DMS153 treated with DMSO at 0.1 percent for 48 hours (cell line): ENCODE measurements around the gene GFI1B.

Experiments used
- DNase-seq: peaks from one replicate; lab custom pipeline; 2025; ENCODE audit not compliant: unreplicated experiment; lab: John Stamatoyannopoulos, UW

Gene GFI1B

DNA sequence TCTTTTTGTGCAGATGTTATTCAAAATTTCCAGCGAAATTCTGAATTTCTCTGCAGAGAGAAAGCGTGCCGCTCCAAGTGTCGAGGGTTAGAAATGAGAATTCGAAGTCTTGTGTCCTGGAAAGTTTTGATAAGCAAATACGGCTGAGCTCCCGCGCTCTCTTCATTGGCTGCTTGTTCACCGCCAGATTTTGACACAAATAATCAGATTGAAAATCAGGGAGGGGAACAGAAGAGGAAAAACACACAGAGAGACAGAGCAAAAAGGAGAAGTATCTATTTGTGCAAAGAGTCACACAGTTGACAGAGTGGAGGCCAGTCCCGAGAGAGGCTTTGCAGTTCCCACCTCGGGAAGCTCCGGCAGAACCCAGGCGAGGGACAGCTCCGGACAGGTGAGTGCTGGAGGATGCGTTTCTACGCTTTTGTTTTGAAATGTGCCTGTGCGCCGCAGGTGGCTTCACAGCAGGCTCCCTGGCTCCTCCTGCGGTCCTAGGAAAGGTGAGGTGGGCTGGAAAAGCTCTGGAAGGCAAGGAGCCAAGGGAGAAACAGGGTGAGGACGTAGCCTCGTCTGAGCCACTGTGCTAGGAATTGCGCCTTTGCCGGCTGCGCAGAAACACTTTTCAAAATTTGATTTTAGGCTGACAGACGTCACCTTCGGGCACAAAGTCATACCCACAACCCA, at the start of gene GFI1B:
TSS of gene GFI1B (plus strand) at position 244 of the 681 bp plus-strand sequence. CDS start 7,985 bp downstream, outside the sequence.
- DNase-seq, result peak; percentile 6

DNA sequence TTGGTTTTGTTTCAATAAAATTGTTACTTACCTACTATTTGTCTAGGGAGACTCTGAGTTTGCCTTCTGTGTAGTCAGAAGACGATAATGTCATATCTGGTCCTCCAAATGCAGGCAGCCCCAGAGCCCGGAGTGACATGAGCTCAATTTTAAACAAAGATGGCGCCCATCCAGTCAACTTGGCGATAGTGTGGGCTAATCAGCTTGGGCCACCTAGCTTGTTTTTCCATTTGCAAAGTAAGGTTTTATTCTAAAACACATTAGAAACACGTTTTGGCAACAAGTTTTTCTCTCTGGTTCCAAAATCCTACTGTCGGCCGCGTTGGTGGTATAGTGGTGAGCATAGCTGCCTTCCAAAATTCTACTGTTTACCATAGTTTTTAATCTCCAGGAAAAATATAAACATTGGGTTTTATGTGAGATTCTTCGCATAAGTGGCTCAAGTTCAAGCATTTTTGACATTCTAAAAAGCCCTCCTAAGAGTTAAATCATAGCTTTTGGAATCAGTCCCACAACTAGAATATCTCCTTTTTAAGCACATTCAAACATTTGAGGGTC, 47.2 kb upstream of the GFI1B start:
- no peak for DNase-seq

DNA sequence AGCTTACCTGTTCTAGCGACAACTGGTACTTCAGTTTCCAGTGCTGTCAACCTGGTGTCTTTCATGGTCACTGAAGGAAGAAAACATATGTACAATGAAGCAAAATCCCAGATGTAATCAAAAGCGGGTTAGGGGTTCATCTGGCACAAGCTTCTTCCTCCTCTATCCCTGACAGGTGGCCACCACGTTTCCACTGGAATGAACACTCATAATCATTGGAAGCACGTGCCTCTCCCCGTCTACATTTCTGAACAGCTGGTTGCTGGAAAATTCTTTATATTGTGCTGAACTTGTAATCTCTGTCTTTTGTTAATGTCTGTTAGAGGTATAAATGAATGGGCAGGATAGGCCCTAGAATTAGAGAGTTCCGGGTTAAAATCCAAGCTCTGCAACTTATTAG, 43.5 kb upstream of the GFI1B start:
- DNase-seq, result no peak

DNA sequence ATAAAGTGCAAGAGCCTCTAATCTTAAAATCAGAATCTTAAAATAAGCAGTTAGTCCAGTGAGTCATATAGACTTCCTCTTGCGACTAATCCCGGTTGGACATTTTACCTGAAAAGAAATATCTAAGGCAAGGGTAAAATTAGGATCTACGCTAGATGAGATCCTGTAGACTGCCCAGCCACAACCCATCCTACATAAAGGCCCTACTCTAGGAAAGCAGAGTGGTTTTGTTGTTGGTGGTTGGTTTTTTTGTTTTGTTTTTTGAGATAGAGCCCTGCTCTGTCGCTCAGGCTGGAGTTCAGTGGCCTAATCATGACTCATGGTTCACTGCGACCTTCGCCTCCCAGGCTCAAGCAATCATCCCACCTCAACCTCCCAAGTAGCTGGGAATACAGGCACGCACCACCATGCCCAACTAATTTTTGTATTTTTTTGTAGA, 41.0 kb upstream of the GFI1B start:
- no peak for DNase-seq

DNA sequence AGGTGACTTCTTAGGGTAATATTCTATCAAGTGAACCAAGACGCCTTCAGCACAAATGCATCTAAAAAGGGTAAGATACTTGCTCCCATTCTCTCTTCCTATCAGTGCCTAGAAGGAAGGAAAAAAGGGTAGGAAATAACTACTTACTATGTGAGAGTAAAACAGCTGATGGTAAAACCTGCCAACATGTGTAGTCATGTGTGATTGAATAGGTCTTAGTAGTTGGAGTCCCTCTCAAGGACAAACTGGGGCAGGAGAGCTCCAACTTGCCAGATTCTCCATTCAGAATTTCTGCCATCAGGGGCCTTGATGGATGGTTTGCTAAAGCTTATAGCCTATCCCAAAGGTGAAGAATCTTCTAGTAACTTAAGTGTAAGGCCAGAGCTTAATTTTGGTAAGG, 39.3 kb upstream of the GFI1B start:
- no peak for DNase-seq

DNA sequence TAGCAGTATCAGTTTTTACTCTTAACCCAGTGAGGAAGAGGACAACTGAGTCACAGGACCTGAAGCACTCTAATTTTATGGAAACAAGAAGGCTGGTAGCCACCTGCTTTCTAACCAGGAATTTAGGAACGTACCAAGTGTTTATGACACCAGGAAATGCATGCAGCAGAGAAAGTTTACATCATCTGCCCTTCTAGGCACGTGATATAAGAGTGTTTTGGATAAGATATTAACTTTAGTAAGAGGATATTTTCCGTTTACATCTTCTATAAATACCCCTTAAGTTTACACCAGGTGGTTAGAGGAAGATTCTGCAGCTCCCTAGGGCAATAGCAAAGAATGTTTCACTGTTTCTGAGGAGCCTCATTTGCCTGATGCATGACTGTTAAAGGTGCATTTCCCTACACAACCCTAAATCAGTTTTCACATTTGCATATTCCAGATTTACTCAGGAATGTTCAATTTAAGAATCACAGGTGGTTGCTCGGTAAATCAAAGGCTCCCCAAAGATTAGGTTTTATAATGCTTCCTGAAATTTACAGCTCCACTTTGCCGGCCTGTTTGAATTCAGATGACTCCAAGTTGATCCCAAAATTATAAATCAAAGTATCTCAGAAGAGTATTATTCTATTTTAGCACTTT, 35.8 kb upstream of the GFI1B start:
- DNase-seq, result no peak

DNA sequence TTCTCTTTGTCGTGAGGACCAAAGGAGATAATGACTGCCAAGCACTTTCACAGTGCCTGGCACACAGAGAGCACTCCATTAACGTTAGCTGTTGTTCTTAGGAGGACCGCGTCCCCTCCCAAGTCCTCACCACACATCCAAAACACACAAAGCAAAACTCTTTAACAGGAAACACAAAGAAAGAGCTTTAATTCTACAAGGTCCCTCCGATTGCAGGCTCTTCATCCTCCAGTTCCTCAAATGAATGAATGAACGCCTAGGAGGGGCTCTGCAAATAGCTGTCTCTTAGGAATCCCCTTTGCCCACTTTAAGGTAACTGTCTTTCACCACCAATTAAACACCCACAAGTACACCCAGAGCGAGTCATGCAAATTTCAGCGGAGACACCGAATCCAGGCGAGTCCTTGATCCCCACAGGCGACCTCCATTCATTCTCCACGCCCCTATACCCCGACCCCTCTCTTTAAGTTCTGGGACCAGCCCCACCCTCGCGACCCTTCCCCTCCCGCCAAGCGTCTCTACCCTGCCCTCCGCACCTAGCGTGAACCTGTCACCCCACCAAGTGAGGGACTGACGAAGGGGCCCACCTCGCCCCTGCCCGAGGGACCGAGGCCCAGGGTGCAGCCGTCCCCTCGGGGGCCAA, 34.7 kb upstream of the GFI1B start:
- DNase-seq, result no peak

DNA sequence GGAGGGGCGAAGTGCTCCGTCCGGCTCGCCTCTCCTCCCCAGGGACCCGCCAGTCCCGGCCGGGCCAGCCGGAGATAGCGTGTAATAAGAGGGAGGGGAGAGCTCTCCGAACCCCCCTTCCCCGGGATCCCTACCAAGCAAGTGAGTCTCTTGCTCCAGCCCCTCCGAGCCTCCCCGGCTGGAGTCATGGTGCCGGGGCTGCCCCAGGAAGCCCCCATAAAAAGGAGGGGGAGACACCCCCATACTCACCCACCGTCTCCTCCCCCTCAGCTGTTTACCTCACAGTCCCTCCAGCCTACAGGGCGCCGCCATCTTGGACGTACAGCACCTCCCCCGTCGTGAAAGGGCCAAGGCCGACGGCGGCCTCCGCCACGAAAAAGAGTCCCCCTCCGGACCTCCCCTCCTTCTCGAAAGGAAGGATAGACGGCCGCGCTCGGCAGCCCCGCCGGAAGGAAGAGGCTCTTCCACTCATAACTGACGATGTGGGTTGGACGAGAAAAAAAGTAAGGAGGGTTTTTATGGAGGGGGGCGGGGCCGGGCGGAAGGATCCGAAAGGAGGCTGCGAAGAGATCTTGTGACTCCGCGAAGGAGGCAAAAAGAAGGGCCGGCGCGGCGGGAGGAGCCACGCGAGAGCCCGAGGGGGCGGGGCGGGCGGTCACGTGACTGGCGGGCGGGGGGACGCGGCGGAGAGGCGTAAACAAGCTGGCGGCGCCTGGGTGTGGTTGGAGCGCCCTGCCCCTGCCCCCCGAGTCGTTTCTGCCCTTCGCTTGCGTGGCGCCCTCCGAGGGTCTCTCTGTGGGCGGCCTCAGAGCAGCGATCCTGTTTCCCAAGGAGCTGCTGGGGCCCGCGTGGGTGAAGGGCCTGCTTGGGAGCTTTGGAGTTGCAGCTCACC, 34.0 kb upstream of the GFI1B start, which contains the start of gene TSC1:
TSS of gene TSC1 (minus strand) at position 323 of the 892 bp plus-strand sequence. CDS start 15,744 bp downstream, outside the sequence.
- DNase-seq, result peak; percentile 71

DNA sequence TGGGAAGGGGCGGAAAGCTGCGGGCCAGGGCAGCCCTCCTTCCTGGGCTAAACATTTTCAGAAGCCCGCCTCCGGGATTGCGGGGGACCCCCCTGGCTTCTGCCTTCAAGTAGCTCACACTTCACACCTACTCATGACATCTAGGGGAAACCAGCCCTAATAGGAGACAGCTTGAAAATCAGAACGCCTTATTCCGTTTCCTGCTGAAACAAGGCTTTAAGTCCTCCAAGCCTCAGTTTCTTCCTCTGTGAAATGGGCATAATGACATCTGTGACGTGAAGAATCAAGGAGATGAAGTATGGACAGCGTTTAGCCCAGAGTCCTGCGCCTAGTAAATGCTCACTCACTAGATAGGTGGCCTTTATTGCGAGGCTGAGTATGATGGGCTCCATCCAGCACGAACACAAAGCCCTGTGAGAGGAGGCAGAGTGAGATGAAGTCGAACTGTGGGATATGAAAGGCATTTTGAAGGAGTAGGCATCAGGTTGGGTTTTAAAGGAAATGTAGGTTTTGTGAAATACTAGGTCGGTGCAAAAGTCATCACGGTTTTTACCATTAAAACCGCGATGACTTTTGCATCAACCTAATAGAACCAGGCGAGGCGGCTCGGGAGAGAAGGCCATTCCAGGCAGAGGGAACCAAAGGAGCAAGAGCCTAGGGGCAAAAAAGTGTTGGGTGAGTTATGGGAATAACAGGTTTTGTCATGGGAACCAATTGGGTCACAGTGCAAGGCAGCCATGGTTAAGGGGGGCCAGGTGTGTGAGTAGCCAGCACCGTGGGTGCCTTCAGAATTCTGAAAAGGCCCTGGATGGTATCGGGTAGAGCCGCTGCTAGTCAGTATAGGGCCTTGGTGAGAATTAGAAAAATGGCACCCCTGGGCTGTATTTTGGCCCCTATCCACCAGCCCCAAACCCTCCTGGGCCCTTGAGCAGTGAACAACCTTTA, 33.0 kb upstream of the GFI1B start:
- DNase-seq, result no peak

DNA sequence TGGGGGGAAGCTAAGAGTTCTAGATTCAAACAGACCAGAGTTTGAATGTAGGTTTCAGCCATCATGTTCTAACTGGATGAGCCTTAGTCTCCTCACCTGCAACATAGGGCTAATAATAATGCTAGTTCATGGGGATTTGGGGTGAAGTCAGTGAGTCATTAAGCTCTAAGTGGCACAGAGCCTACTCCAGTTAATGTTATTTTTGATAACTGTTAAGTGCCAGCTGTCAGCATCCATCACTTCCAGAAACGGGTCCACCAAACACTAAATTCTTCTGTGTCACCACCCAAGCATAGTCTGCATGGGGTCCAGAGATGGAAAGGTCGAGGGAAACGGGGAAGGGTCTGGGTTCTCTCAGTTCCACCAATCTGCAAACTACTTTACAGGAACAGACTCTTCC, 32.3 kb upstream of the GFI1B start:
- no peak for DNase-seq

DNA sequence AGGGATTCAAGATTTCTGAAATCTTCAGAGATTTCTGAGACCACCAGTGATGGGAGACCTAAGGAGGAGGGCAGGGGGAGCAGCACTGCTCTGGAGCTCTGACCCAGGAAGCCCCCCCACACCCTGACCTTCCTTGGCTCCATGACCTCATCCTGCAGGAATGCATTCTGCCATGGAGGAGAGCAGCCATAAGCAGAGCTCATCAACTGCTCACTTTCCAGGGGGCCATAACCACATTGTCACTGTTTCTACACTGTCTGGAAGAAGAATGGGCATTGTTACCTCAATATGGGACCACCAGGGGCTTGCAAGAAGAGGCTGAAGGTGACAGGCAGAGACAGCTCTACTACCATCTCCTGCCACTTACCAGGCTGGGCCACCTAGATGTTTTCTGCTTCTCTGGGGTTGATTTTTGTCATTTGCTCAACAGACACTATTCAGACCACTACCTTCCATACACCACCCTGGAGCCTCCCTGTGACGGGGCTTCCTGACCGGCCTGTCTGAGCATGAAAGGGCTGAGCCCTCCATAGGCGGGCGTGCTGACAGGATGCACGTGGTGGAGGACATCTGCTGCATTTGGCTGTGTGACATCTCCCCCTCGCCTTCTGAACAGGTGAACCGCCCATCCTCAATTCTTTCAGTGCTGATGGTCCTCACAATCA, 31.7 kb upstream of the GFI1B start:
- DNase-seq, result no peak

DNA sequence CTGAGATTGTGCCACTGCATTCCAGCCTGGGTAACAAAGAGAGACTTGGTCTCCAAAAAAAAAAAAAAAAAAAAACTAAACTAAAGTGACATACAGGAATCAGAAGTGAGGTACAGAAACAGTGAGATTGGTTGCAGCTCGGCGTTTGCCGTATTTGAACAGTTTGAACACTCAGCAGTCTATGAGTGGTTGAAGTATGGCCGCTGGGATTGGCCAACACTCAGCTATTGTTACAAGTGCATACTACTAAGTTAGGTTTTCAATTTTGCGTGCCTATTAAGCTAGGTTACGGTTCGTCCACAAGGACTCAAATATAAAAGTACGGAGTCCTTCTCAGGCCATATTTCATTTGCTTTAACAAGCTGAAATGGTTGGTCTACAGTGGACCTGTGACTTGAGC, 30.7 kb upstream of the GFI1B start:
- no peak for DNase-seq

DNA sequence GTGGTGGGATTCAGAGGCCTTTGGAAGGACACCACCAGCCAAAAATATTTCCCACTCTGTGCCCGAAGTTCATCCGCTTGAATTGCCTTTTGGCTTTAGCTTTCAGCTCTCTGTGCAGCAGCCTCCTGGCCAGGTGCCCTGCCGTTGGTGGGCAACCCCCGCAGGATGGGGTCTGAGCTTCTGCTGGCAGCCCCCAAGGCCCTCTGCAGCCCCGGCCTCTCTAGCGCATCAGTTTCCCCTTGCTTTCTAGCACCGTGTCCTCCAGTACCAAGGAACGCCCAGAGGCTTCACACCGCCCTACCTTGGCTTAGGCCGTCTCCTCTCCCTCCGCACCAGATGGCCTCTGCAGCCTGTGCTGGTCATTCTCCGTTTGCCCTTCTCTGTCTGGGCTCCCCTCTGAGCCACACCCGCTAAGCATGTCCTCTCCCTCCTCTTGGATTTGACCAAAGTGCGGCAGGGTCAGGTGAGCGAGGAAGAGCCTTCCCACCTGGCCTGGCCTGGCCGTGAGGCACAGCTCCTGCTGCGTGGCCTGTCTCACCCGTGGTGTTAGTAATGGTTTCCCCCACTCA, 29.9 kb upstream of the GFI1B start:
- no peak for DNase-seq

DNA sequence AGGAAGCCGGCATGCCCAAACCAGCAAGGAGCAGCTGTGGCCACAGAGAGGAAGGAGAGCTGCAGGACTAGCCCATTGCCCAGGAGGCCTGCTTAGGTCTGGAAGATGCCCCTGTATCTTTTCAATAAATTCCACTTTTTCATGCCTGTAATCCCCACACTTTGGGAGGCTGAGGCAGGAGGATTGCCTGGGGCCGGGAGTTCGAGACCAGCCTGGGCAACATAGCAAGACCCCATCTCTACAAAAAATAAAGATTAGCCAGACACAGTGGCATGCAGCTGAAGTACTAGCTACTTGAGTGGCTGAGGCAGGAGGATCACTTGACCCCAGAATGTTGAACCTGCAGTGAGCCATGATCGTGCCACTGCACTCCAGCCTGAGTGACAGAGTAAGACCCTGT, 28.8 kb upstream of the GFI1B start:
- DNase-seq, result no peak

DNA sequence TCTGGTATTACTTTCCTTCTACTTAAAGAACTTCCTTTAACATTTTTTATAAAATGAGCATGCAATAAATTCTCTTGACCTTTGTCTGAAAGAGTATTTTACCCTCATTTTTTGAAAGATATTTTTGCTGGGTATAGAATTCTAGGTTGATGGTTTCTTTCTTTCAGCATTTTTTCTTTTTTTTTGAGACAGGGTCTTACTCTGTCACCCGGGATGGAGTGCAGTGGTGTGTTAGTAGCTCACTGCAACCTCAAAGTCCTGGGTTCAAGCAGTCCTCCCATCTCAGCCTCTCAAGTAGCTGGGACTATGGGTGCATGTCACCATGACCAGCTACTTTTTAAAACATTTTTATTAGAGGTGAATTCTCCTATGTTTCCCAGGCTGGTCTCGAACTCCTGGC, 23.4 kb upstream of the GFI1B start:
- no peak for DNase-seq

DNA sequence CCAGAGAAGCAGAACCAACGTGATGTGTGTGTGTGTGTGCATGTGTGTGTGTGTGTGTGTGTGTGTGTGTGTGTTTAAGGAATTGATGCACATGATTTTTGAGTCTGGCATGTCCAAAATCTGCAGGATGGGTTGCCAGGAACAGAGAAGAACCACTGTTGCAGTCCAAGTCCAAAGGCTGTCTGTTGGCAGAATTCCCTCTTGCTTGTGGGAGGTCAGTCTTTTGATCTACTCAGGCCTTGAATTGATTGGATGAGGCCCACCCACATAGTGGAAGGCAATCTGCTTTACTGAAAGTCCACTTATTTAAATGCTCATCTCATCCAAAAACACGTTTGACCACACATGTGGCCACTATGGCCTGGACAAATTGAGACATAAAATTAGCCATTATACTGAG, 22.7 kb upstream of the GFI1B start:
- DNase-seq, result no peak

DNA sequence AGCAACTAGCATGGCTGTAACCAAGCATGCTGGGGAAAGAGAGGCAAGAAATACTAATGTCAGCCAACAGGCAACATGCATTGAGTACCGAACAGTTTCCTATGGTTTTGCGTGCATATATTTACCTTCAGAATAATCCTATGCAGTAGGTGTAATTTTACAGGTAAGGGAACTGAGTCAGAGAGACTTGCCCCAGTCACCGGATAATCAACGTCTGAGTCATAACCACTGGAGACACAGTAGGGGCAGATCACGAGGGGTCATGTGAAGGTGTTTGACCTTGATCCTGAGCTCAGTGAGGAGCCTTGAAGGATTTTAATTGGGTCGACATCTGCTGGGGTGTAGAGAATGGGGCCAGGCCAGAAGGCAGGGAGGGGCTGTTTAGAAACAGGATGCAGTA, 20.7 kb upstream of the GFI1B start:
- no peak for DNase-seq

DNA sequence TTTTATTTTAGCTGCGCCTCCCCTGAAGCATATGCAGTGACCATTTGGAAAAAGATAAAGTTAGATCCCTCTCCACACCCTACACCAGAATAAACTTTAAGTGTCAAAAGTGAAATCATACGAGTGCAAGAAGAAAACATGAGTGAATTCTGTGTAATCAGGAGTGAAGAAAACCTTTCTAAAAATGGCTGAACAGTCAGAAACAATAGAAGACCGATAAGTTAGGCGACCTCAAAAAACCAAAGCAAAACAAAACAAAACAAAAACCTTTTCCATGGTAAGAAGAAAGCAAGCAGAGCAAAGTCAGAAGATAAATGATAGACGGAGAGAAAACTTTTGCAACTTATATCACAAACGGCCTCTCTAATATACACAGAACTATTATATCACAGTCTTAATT, 17.5 kb upstream of the GFI1B start:
- DNase-seq, result no peak

DNA sequence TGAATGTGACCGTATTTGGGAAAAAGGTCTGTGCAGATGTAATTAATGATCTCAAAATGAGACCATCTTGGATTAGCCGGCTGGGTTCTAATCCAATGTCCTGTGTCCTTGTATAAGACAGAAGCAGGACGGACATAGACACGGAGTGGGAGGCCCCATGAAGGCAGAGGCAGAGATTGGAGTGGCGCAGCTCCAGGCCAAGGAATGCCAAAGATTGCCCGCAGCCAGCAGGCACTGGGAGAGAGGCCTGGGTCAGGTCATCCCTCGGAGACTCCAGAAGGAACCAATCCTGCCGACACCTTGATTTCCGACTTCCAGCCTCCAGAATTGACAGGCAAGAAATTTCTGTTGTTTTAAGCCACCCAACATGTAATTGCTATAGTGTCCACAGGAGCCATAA, 13.0 kb upstream of the GFI1B start:
- no peak for DNase-seq
